Upper lobe of left lung (tissue), 4 donors: ENCODE data around the gene MGMT.

ENCODE experiments used
- EP300 ChIP-seq, 4 donors: sonication (generic); formaldehyde crosslinking; IDR thresholded peaks; one replicate each; pipeline ENCODE4 v1.5.1; 2017; ENCODE audit warnings: antibody characterized with exemption in 4 of 4, control low read depth in 2 of 4
- POLR2A ChIP-seq, 4 donors: fragments of 450-650 bp; IDR thresholded peaks; one replicate each; pipeline ENCODE4 v1.5.1; 2016 to 2017; ENCODE audit warnings: antibody characterized with exemption in 4 of 4, mild to moderate bottlenecking in 2 of 4
- POLR2AphosphoS5 ChIP-seq, 2 donors: sonication (generic); formaldehyde crosslinking; IDR thresholded peaks; one replicate each; pipeline ENCODE4 v1.5.1; 2017; ENCODE audit warnings: antibody characterized with exemption in 2 of 2
- TF ChIP-seq, protein P1 (sequence below), 6 experiments: fragments of 450-650 bp in 4 of 6; fragments of 200-600 bp in 2 of 6; sonication (generic) in 2 of 6; IDR thresholded peaks; one replicate each; pipeline ENCODE4 v1.5.1; 2016 to 2019; ENCODE audit warnings: antibody characterized with exemption in 6 of 6

DNA sequence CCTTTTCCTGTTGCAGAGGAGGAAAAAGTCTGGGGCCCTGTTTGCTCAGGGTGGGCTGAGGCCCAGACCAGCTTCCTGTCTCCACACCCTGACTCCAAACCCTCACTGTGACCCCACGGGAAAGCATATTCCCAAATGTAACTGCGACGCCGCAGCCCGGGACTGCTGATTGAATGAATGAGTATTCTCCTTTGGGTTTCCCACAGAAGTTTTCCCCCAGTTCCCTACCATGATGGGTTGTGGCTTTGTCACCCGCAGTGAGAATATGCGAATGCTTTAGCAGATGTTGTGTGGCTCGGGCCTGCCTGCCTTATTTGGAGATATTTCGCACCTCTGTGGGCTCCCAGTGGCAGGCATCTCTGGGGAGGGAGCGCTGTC lies 50.6 kb downstream of the MGMT start:
- TF ChIP-seq, protein P1, sequence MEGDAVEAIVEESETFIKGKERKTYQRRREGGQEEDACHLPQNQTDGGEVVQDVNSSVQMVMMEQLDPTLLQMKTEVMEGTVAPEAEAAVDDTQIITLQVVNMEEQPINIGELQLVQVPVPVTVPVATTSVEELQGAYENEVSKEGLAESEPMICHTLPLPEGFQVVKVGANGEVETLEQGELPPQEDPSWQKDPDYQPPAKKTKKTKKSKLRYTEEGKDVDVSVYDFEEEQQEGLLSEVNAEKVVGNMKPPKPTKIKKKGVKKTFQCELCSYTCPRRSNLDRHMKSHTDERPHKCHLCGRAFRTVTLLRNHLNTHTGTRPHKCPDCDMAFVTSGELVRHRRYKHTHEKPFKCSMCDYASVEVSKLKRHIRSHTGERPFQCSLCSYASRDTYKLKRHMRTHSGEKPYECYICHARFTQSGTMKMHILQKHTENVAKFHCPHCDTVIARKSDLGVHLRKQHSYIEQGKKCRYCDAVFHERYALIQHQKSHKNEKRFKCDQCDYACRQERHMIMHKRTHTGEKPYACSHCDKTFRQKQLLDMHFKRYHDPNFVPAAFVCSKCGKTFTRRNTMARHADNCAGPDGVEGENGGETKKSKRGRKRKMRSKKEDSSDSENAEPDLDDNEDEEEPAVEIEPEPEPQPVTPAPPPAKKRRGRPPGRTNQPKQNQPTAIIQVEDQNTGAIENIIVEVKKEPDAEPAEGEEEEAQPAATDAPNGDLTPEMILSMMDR (IDR thresholded peaks at IDR 0.05): no peak
- no peak for TF ChIP-seq POLR2AphosphoS5 (IDR thresholded peaks at IDR 0.05)
- no peak for TF ChIP-seq POLR2A (IDR thresholded peaks at IDR 0.05)
- TF ChIP-seq EP300 (IDR thresholded peaks at IDR 0.05): no peak
